NB4 (cell line): ENCODE data around the gene CELF5.

Source experiments
- DNase-seq: peaks from one replicate; pipeline ENCODE4 v3.0.0; 2010; ENCODE audit warnings: low read depth
- H3K4me3 ChIP-seq: one replicate; pipeline ENCODE4 v1.5.1; 2011; ENCODE audit warnings: mild to moderate bottlenecking, low read depth, low read length, moderate library complexity
- CTCF ChIP-seq: IDR thresholded peaks from one replicate; pipeline ENCODE4 v1.5.1; 2012; ENCODE audit warnings: low read depth, low read length
- MAX ChIP-seq: IDR thresholded peaks from 2 replicates; pipeline ENCODE4 v1.6.1; 2011; ENCODE audit warnings: low read depth, low read length
- MYC ChIP-seq: IDR thresholded peaks from 2 replicates; pipeline ENCODE4 v1.6.1; 2011; ENCODE audit warnings: low read depth, low read length
- POLR2A ChIP-seq: IDR thresholded peaks from 2 replicates; pipeline ENCODE4 v1.6.1; 2011; ENCODE audit warnings: mild to moderate bottlenecking; ENCODE audit not compliant: insufficient read length; ENCODE audit errors: extremely low read depth

The CELF5 gene

GRCh38 chr19:3251229-3251628 is 26.8 kb downstream of the CELF5 start:
- H3K4me3 ChIP-seq, result no peak overlapping the region
- no peak for DNase-seq
- no peak for TF ChIP-seq MAX
- TF ChIP-seq CTCF, result no peak
- TF ChIP-seq MYC, result no peak
- no peak for TF ChIP-seq POLR2A

- TF ChIP-seq MYC (no peak), POLR2A (no peak), MAX (no peak), CTCF (no peak)
- H3K4me3 ChIP-seq, result no peak overlapping the region
- DNase-seq, result no peak
Measured at GRCh38 chr19:3252650-3253049, 28.2 kb downstream of the CELF5 start.

- peak; percentile 20; the same call in 1 of the 2 replicates for TF ChIP-seq MAX
- no peak for TF ChIP-seq MYC
- DNase-seq, result peak; percentile 38
- no peak overlapping the region for H3K4me3 ChIP-seq
Measured at GRCh38 chr19:3253270-3253669, 28.8 kb downstream of the CELF5 start.

GRCh38 chr19:3254520-3254919 is 30.1 kb downstream of the CELF5 start:
- H3K4me3 ChIP-seq, result no peak overlapping the region
- TF ChIP-seq MYC (no peak), MAX (no peak), POLR2A (no peak), CTCF (no peak)
- DNase-seq, result no peak

GRCh38 chr19:3257071-3257470 is 32.6 kb downstream of the CELF5 start:
- no peak for DNase-seq
- H3K4me3 ChIP-seq, result no peak overlapping the region
- TF ChIP-seq CTCF (no peak), MYC (no peak), MAX (no peak), POLR2A (no peak)

- H3K4me3 ChIP-seq, result no peak overlapping the region
- TF ChIP-seq MAX (no peak), POLR2A (no peak), CTCF (no peak), MYC (no peak)
- DNase-seq, result no peak
Measured at GRCh38 chr19:3262362-3262761, 37.9 kb downstream of the CELF5 start.
